HL-60 (cell line): ENCODE results near the gene PPP1R9B.

Experiments
- DNase-seq, 2 experiments: peaks; one replicate each; pipeline ENCODE4 v3.0.0-alpha.2; 2010 to 2020; ENCODE audit warnings: low read depth in 1 of 2, low spot score in 1 of 2
- H3K27ac ChIP-seq: fragments of 250-450 bp; sonication (Bioruptor Pico); replicated peaks from 2 replicates; pipeline ENCODE4 v1.5.1; 2020; ENCODE audit warnings: mild to moderate bottlenecking, moderate library complexity
- H3K27me3 ChIP-seq: fragments of 250-450 bp; sonication (Bioruptor Pico); 2 replicates; pipeline ENCODE4 v1.5.1; 2021; ENCODE audit warnings: mild to moderate bottlenecking, moderate library complexity; ENCODE audit not compliant: insufficient read depth, poor library complexity, severe bottlenecking
- H3K4me3 ChIP-seq: replicated peaks from 2 replicates; pipeline ENCODE4 v1.5.1; 2011; ENCODE audit warnings: mild to moderate bottlenecking, control low read depth, low read length; ENCODE audit not compliant: insufficient read depth
- GABPA ChIP-seq: IDR thresholded peaks from 2 replicates; pipeline ENCODE4 v1.6.1; 2012; ENCODE audit warnings: low read depth
- POLR2AphosphoS5 ChIP-seq: IDR thresholded peaks from 2 replicates; pipeline ENCODE4 v1.6.1; 2012; ENCODE audit warnings: low read depth
- SPI1 ChIP-seq: IDR thresholded peaks from 2 replicates; pipeline ENCODE4 v1.6.1; 2012; ENCODE audit warnings: low read depth, mild to moderate bottlenecking, borderline replicate concordance
- TF ChIP-seq, protein P1 (sequence below): IDR thresholded peaks from one replicate; pipeline ENCODE4 v1.5.1; 2011; ENCODE audit warnings: low read length, control low read depth, inconsistent platforms; ENCODE audit not compliant: insufficient read depth
- TF ChIP-seq, protein P2 (sequence below): IDR thresholded peaks from 2 replicates; pipeline ENCODE4 v1.6.1; 2012; ENCODE audit warnings: low read depth; ENCODE audit not compliant: insufficient replicate concordance

The PPP1R9B gene

DNA sequence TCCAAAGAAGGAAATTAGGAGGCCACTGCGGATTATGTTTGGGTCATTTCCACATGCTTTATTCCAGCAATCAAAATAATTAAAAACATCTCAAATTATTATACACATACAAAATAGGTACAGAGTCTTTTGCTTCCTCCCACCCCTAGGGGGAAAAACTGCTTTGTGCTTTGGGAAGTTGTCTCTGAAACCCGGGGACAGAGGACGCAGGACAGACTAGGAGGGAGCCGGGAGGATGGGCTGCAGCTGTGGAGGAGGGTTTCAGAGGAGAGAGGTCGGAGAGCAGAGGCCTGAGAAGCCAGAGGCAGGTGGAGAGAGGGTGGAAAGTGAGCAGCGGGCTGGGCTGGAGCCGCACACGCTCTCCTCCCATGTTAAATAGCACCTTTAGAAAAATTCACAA is 33.6 kb upstream of the PPP1R9B start:
- Histone ChIP-seq H3K27me3 (no peaks in the 10 kb centered on the region), H3K27ac (peak overlapping the region; percentile 94), H3K4me3 (0 out of 2 replicates have a peak overlapping the region, but pooled peaks have one; percentile 9)
- peak in 1 of 2 experiments; percentile 38 for DNase-seq
- TF ChIP-seq GABPA (no peak), SPI1 (no peak), POLR2AphosphoS5 (no peak)
- TF ChIP-seq, protein P1, sequence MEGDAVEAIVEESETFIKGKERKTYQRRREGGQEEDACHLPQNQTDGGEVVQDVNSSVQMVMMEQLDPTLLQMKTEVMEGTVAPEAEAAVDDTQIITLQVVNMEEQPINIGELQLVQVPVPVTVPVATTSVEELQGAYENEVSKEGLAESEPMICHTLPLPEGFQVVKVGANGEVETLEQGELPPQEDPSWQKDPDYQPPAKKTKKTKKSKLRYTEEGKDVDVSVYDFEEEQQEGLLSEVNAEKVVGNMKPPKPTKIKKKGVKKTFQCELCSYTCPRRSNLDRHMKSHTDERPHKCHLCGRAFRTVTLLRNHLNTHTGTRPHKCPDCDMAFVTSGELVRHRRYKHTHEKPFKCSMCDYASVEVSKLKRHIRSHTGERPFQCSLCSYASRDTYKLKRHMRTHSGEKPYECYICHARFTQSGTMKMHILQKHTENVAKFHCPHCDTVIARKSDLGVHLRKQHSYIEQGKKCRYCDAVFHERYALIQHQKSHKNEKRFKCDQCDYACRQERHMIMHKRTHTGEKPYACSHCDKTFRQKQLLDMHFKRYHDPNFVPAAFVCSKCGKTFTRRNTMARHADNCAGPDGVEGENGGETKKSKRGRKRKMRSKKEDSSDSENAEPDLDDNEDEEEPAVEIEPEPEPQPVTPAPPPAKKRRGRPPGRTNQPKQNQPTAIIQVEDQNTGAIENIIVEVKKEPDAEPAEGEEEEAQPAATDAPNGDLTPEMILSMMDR: no peak
- TF ChIP-seq, protein P2, sequence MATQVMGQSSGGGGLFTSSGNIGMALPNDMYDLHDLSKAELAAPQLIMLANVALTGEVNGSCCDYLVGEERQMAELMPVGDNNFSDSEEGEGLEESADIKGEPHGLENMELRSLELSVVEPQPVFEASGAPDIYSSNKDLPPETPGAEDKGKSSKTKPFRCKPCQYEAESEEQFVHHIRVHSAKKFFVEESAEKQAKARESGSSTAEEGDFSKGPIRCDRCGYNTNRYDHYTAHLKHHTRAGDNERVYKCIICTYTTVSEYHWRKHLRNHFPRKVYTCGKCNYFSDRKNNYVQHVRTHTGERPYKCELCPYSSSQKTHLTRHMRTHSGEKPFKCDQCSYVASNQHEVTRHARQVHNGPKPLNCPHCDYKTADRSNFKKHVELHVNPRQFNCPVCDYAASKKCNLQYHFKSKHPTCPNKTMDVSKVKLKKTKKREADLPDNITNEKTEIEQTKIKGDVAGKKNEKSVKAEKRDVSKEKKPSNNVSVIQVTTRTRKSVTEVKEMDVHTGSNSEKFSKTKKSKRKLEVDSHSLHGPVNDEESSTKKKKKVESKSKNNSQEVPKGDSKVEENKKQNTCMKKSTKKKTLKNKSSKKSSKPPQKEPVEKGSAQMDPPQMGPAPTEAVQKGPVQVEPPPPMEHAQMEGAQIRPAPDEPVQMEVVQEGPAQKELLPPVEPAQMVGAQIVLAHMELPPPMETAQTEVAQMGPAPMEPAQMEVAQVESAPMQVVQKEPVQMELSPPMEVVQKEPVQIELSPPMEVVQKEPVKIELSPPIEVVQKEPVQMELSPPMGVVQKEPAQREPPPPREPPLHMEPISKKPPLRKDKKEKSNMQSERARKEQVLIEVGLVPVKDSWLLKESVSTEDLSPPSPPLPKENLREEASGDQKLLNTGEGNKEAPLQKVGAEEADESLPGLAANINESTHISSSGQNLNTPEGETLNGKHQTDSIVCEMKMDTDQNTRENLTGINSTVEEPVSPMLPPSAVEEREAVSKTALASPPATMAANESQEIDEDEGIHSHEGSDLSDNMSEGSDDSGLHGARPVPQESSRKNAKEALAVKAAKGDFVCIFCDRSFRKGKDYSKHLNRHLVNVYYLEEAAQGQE: no peak

DNA sequence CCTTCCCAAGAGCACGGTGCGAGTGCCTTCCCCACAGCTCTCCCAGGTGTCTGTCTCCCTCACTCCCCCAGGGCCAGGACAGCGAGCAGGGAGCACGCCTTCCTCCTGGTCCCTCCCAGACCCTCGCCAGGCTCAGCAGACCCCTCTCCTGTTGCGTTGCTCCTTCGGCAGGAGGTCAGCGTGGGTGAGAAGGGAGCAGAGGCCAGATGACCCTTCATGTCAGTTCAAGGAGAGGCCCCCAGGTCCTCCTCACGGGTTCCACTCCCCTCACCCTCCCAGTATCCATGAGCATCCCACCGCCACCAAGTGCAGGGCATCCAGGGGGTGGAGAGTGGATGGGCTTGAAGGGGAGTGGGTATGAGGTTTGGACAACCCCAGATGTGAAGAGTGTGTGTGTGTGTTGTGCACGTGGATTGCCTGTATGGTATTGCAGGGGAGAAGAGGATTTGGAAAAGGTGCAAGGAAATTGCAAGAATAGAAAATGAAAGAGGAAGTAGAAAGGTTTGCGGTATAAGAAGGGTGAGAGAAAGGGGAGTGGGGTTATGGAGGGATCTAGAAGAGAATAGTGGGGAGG is 33.0 kb upstream of the PPP1R9B start:
- Histone ChIP-seq H3K4me3 (0 out of 2 replicates have a peak overlapping the region, but pooled peaks have one; percentile 9), H3K27ac (peak overlapping the region; percentile 94), H3K27me3 (no peaks in the 10 kb centered on the region)
- TF ChIP-seq SPI1 (peak; percentile 65; the same call in 1 of the 2 replicates), POLR2AphosphoS5 (no peak; the same call in 1 of the 2 replicates)
- DNase-seq: peak in 1 of 2 experiments; percentile 72

DNA sequence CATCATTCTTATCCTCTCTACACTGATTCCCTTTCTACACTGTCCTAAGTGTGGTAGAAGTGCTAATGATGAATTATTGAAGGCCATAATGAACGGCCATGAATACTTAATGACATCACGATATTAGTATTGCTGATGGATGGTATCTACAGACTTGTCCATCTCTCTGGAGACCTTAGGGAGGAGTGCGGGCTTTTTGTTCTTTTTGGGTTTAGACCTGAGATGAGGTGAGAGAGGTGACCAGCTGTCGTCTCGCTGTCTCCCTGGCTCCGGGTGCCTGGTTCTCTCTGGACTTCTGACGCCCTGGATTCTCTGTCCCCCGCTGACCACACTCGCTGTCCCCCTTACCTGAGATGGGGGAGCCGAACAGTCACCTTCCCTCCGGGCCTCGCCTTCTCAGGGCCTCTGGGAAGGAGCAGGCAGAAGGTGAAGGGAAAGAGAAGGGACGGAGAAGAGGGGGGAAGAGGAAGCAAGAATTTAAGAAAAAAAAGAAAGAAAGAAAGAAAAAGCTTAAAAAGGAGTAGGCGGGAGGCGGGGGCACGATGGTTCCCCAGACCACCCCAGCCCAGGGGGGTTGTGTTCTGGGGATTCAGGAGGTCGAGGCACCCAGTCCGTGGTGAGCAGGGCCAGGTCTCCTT is 32.4 kb upstream of the PPP1R9B start:
- Histone ChIP-seq H3K27me3 (no peaks in the 10 kb centered on the region), H3K27ac (peak overlapping the region; percentile 94), H3K4me3 (no peak overlapping the region)
- no peak for DNase-seq
- TF ChIP-seq SPI1 (no peak), GABPA (no peak)

DNA sequence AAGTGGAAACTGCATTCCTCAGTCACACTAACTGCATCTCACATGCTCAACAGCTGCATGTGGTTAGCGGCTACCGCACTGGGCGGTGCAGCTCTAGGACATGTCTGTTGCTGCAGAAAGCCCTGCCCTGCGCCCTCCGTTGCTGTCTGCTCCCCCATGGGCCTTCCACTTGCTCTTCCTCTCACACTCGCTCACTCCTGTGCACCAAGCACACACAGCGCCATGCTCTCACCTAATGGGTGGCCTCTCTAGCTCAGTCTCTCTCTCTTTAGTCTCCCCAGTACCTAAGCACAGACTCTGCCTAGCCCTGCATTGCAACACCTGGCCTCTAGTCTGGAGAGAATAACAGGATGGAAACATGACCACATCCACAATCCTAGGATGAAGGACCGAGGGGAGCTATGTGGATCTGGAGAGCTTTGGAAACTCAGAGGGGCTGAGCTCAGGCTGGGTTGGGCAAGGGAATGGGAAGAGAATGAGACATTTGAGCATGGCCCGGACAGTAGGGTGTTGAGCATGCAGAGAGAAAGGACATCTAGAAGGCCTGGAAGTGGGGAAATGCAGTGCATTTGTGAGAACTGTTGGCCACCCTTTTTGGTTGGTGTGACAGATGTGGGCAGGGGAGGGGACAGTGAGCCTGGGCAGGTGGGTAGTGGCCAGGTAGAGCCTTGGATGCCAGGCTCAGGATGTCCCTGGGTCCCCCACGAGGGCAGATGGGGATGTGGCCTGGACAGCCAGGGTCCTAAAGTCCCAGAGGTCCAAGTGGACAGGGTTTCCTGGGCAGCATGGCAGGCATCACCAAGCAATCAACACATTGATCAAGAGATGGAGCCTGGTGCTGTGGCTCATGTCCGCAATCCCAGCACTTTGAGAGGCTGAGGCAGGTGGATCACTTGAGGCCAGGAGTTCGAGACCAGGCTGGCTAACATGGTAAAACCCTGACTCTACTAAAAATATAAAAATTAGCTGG is 31.4 kb upstream of the PPP1R9B start:
- TF ChIP-seq, protein P2: no peak
- TF ChIP-seq POLR2AphosphoS5 (no peak), SPI1 (no peak), GABPA (no peak)
- TF ChIP-seq, protein P1: no peak
- H3K27ac ChIP-seq: no peak overlapping the region
- no peak for DNase-seq
- no peaks in the 10 kb centered on the region for H3K27me3 ChIP-seq
- H3K4me3 ChIP-seq: no peak overlapping the region
